Endothelial cell of hepatic sinusoid (primary cell): ENCODE measurements around the gene TMEM62.
"Not testable (repeated sequence)": the region's sequence is repeated elsewhere in the genome, so short reads cannot be mapped to it uniquely, and the experiment has no call there.

ENCODE experiments used
- in situ Hi-C: cut with HindIII; loops from 2 replicates; pipeline ENCODE4 v1.10.0; 2017; ENCODE audit warnings: low sequenced_read_pairs

Gene TMEM62

GRCh38 chr15:43118829-43119228 is 14.6 kb upstream of the TMEM62 start:
- in situ Hi-C loops = no loop called here

GRCh38 chr15:43121863-43122262 is 11.5 kb upstream of the TMEM62 start:
- in situ Hi-C loops = no loop called here

GRCh38 chr15:43125100-43125661 is 8.2 kb upstream of the TMEM62 start:
- in situ Hi-C loops = no loop called here

- in situ Hi-C loops = no loop called here
Observed at GRCh38 chr15:43126356-43126755, 7.0 kb upstream of the TMEM62 start.

- in situ Hi-C loops = no loop called here
Observed at GRCh38 chr15:43127752-43128151, 5.6 kb upstream of the TMEM62 start.

GRCh38 chr15:43128174-43128979 is 5.0 kb upstream of the TMEM62 start:
- in situ Hi-C loops = not testable (repeated sequence)

GRCh38 chr15:43128980-43129335 is 4.4 kb upstream of the TMEM62 start:
- in situ Hi-C loops = no loop called here

- in situ Hi-C loops = no loop called here
Observed at GRCh38 chr15:43132830-43133429, 456 bp upstream of the TMEM62 start.

GRCh38 chr15:43134157-43134635 is 810 bp downstream of the TMEM62 start:
- in situ Hi-C loops = no loop called here

GRCh38 chr15:43135351-43135750 is 2.0 kb downstream of the TMEM62 start:
- in situ Hi-C loops = no loop called here

GRCh38 chr15:43143203-43143941 is 10.0 kb downstream of the TMEM62 start:
- in situ Hi-C loops = no loop called here

- in situ Hi-C loops = no loop called here
Observed at GRCh38 chr15:43144512-43144911, 11.1 kb downstream of the TMEM62 start.

- in situ Hi-C loops = no loop called here
Observed at GRCh38 chr15:43146184-43146583, 12.8 kb downstream of the TMEM62 start.

GRCh38 chr15:43150191-43150929 is 17.0 kb downstream of the TMEM62 start:
- in situ Hi-C loops = no loop called here

- in situ Hi-C loops = no loop called here
Observed at GRCh38 chr15:43151688-43152087, 18.3 kb downstream of the TMEM62 start.

GRCh38 chr15:43153269-43153668 is 19.9 kb downstream of the TMEM62 start:
- in situ Hi-C loops = no loop called here

GRCh38 chr15:43165801-43166325 is 32.5 kb downstream of the TMEM62 start:
- in situ Hi-C loops = no loop called here

- in situ Hi-C loops = not testable (repeated sequence)
Observed at GRCh38 chr15:43167261-43167660, 33.9 kb downstream of the TMEM62 start.

GRCh38 chr15:43168192-43169107 is 35.1 kb downstream of the TMEM62 start:
- in situ Hi-C loops = no loop called here
